SK-N-SH (cell line): ENCODE data around the gene GRK5. TPM values are rescaled to one million over a fixed set of nuclear protein-coding genes. Genes with fewer than 3 reads are reported as not detected.

ENCODE experiments used
- CTCF ChIA-PET: fragments of 300-600, 350-600 bp; formaldehyde crosslinking; extraction: SDS; loops from one replicate; lab custom pipeline; 2021; lab: Yijun Ruan, JAX
- POLR2A ChIA-PET: fragments of 350-600 bp; sonication (Branson Sonifier 250); formaldehyde crosslinking; extraction: SDS; loops from one replicate; lab custom pipeline; 2020; ENCODE audit warnings: antibody characterized with exemption, inconsistent platforms; lab: Yijun Ruan, JAX
- DNase-seq: peaks from one replicate; pipeline ENCODE4 v3.0.0; 2012
- H2AFZ ChIP-seq: fragments of 200-600 bp; sonication (generic); 2 replicates; pipeline ENCODE4 v1.8.1; 2016; ENCODE audit warnings: antibody characterized with exemption, mild to moderate bottlenecking, low read depth
- H3F3A ChIP-seq: fragments of 200-600 bp; sonication (generic); replicated peaks from 2 replicates; pipeline ENCODE3; 2016; ENCODE audit warnings: antibody characterized with exemption, mild to moderate bottlenecking; ENCODE audit not compliant: insufficient read depth
- H3K27ac ChIP-seq, 2 experiments: fragments of 200-500 bp in 1 of 2; fragments of 200-600 bp in 1 of 2; sonication (Bioruptor generic) in 1 of 2; sonication (generic), shearing (Covaris generic) in 1 of 2; 2 replicates each; pipeline versions ENCODE4 v1.5.1 to v1.6.1; 2014 to 2016; ENCODE audit warnings: low read depth in 2 of 2, inconsistent platforms in 1 of 2, low read length in 1 of 2, mild to moderate bottlenecking in 1 of 2, mixed read lengths in 1 of 2
- H3K27me3 ChIP-seq: fragments of 200-600 bp; sonication (generic), shearing (Covaris generic); 2 replicates; pipeline ENCODE4 v1.6.1; 2016; ENCODE audit warnings: mixed run types; ENCODE audit not compliant: insufficient read depth
- H3K36me3 ChIP-seq, 2 experiments: fragments of 200-500 bp in 1 of 2; fragments of 200-600 bp in 1 of 2; sonication (Bioruptor generic) in 1 of 2; sonication (generic) in 1 of 2; replicated peaks in 1 of 2; 2 replicates each; pipeline versions ENCODE3 to v1.5.1; 2014 to 2016; ENCODE audit warnings: low read length in 1 of 2, mild to moderate bottlenecking in 1 of 2; ENCODE audit not compliant: insufficient read depth in 2 of 2, control insufficient read depth in 1 of 2
- H3K4me1 ChIP-seq, 2 experiments: fragments of 200-500 bp in 1 of 2; fragments of 200-600 bp in 1 of 2; sonication (Bioruptor generic) in 1 of 2; sonication (generic), shearing (Covaris generic) in 1 of 2; 2 replicates each; pipeline versions ENCODE4 v1.5.1 to v1.6.1; 2014 to 2016; ENCODE audit warnings: low read depth in 1 of 2, low read length in 1 of 2, mixed run types in 1 of 2; ENCODE audit not compliant: insufficient read depth in 2 of 2, control insufficient read depth in 1 of 2
- H3K4me2 ChIP-seq: fragments of 200-600 bp; sonication (generic), shearing (Covaris generic); 2 replicates; pipeline ENCODE4 v1.6.1; 2017; ENCODE audit warnings: mixed run types
- H3K4me3 ChIP-seq, 2 experiments: fragments of 200-500 bp in 1 of 2; fragments of 200-600 bp in 1 of 2; sonication (Bioruptor generic) in 1 of 2; sonication (generic), shearing (Covaris generic) in 1 of 2; 2 replicates each; pipeline versions ENCODE4 v1.5.1 to v1.8.1; 2014 to 2016; ENCODE audit warnings: low read depth in 2 of 2, inconsistent platforms in 1 of 2, low read length in 1 of 2, mild to moderate bottlenecking in 1 of 2, mixed read lengths in 1 of 2, moderate library complexity in 1 of 2
- H3K79me2 ChIP-seq: fragments of 200-600 bp; sonication (generic); 2 replicates; pipeline ENCODE4 v1.8.1; 2017; ENCODE audit warnings: mild to moderate bottlenecking; ENCODE audit not compliant: insufficient read depth
- H3K9ac ChIP-seq: fragments of 200-600 bp; sonication (generic); 2 replicates; pipeline ENCODE4 v1.6.1; 2017; ENCODE audit warnings: mixed run types
- H3K9me2 ChIP-seq: fragments of 200-600 bp; sonication (generic); 2 replicates; pipeline ENCODE4 v1.6.1; 2017; ENCODE audit warnings: mixed run types
- H3K9me3 ChIP-seq: fragments of 200-600 bp; sonication (generic); 2 replicates; pipeline ENCODE4 v1.6.1; 2017; ENCODE audit warnings: mixed run types, mild to moderate bottlenecking, moderate library complexity
- H4K20me1 ChIP-seq: fragments of 200-600 bp; sonication (generic); 2 replicates; pipeline ENCODE4 v1.6.1; 2017; ENCODE audit warnings: mild to moderate bottlenecking, mixed run types; ENCODE audit not compliant: insufficient read depth
- EP300 ChIP-seq, 2 experiments: IDR thresholded peaks; 2 replicates each; pipeline versions ENCODE4 v1.4.0 to v1.6.1; 2012; ENCODE audit warnings: borderline replicate concordance in 1 of 2, low read depth in 1 of 2, low read length in 1 of 2
- EZH2phosphoT487 ChIP-seq: fragments of 200-600 bp; sonication (generic); IDR thresholded peaks from 2 replicates; pipeline ENCODE4 v1.6.1; 2017; ENCODE audit warnings: low read depth, mixed run types, mild to moderate bottlenecking, antibody characterized with exemption, moderate library complexity, borderline replicate concordance
- FOSL2 ChIP-seq: IDR thresholded peaks from 2 replicates; pipeline ENCODE4 v1.4.0; 2012; ENCODE audit warnings: low read depth, mild to moderate bottlenecking, moderate library complexity, borderline replicate concordance
- FOXJ3 ChIP-seq: sonication (generic); formaldehyde crosslinking; IDR thresholded peaks from 2 replicates; pipeline ENCODE4 v1.5.1; 2020; ENCODE audit warnings: mild to moderate bottlenecking, missing genetic modification reagents
- FOXM1 ChIP-seq: IDR thresholded peaks from 2 replicates; pipeline ENCODE4 v1.4.0; 2012; ENCODE audit warnings: low read depth, mild to moderate bottlenecking
- GATA2 ChIP-seq: sonication (generic); formaldehyde crosslinking; IDR thresholded peaks from 2 replicates; pipeline ENCODE4 v1.5.0; 2020; ENCODE audit warnings: mild to moderate bottlenecking, missing genetic modification reagents
- IRF3 ChIP-seq: fragments of 150-350 bp; IDR thresholded peaks from 2 replicates; pipeline ENCODE4 v1.6.1; 2016; ENCODE audit warnings: mild to moderate bottlenecking, low read depth, low read length
- JUND ChIP-seq: IDR thresholded peaks from 2 replicates; pipeline ENCODE4 v1.4.0; 2012
- MAX ChIP-seq: IDR thresholded peaks from 2 replicates; pipeline ENCODE4 v1.4.0; 2012; ENCODE audit warnings: low read depth
- POLR2AphosphoS5 ChIP-seq: IDR thresholded peaks from 2 replicates; pipeline ENCODE4 v1.6.1; 2012; ENCODE audit warnings: low read depth, low read length
- RAD21 ChIP-seq: IDR thresholded peaks from 2 replicates; pipeline ENCODE4 v1.6.1; 2012; ENCODE audit warnings: mild to moderate bottlenecking, low read length
- RFX5 ChIP-seq: IDR thresholded peaks from 2 replicates; pipeline ENCODE4 v1.6.1; 2012; ENCODE audit warnings: mild to moderate bottlenecking, improper control_type of control experiment, low read length
- SIN3A ChIP-seq: IDR thresholded peaks from 2 replicates; pipeline ENCODE4 v1.6.1; 2012; ENCODE audit warnings: low read depth, mild to moderate bottlenecking, low read length, moderate library complexity, borderline replicate concordance
- SMC3 ChIP-seq: IDR thresholded peaks from 2 replicates; pipeline ENCODE4 v1.6.1; 2012; ENCODE audit warnings: low read depth, low read length, improper control_type of control experiment
- TAF1 ChIP-seq: IDR thresholded peaks from 2 replicates; pipeline ENCODE4 v1.6.1; 2012; ENCODE audit warnings: low read depth, mild to moderate bottlenecking, low read length, moderate library complexity, borderline replicate concordance
- TCF12 ChIP-seq: IDR thresholded peaks from 2 replicates; pipeline ENCODE4 v1.4.0; 2012
- USF1 ChIP-seq: IDR thresholded peaks from 2 replicates; pipeline ENCODE4 v1.4.0; 2012; ENCODE audit warnings: low read depth, borderline replicate concordance
- YY1 ChIP-seq: IDR thresholded peaks from 2 replicates; pipeline ENCODE4 v1.4.0; 2012; ENCODE audit warnings: low read depth, mild to moderate bottlenecking
- WGBS: methylation state at CpG from one replicate; pipeline ENCODE4 v1.1.6; 2017; ENCODE audit warnings: low lambda C conversion rate; 5-methylcytosine and 5-hydroxymethylcytosine counted together
- polyA plus RNA-seq, 3 experiments: library from polyadenylated mRNA; depleted of rRNA; stranded (reverse); fragments of >200 nt; gene quantifications; 2 replicates each; pipeline ENCODE4 v1.2.3, GENCODE V29; 2012

GRK5 gene
- polyA plus RNA-seq, 1 of the 3 experiments (the other 2 are of a cell fraction), result 12.1 TPM

GRCh38 chr10:119452396-119452795 is 245.0 kb downstream of the GRK5 start:
- Histone ChIP-seq H3K9me3 (no peaks in the 10 kb centered on the region), H3K27ac (no peak overlapping the region), H3K36me3 (peaks cover 0 to 9% of the 10 kb centered on the region in 2 experiments), H3K9ac (no peak overlapping the region), H3K4me3 (no peak overlapping the region), H3K9me2 (no peaks in the 10 kb centered on the region), H3F3A (no peaks in the 10 kb centered on the region), H4K20me1 (no peaks in the 10 kb centered on the region), H3K79me2 (no peaks in the 10 kb centered on the region), H3K27me3 (no peaks in the 10 kb centered on the region), H2AFZ (no peak overlapping the region), H3K4me2 (no peak overlapping the region), H3K4me1 (peaks cover 0 to 10% of the 10 kb centered on the region in 2 experiments; a peak in 1 of 4 replicates)
- no peak for DNase-seq
- CTCF ChIA-PET, result interaction anchor here (19.8 kb wide), 1 partner anchor 248 kb away, joined by 505 read pairs; the partner anchor contains the start of gene GRK5
- POLR2A ChIA-PET, result no interaction called here
- 97% methylated on average over 10 of the region's 14 CpGs for WGBS
- TF ChIP-seq GATA2 (CRISPR knock-in tag), result no peak
- TF ChIP-seq USF1, result no peak
- no peak for TF ChIP-seq RFX5
- TF ChIP-seq YY1, result no peak
- TF ChIP-seq POLR2AphosphoS5, result no peak
- TF ChIP-seq JUND, result no peak
- no peak for TF ChIP-seq EP300 (IDR thresholded peaks at IDR 0.05; ENCODE audit: borderline replicate concordance in 1 of 2, low read depth in 1 of 2, low read length in 1 of 2)
- TF ChIP-seq TAF1, result no peak
- no peak for TF ChIP-seq TCF12
- no peak for TF ChIP-seq SIN3A
- no peak for TF ChIP-seq EZH2phosphoT487
- no peak for TF ChIP-seq MAX

GRCh38 chr10:119453313-119453712 is 245.9 kb downstream of the GRK5 start:
- Histone ChIP-seq H3F3A (no peaks in the 10 kb centered on the region), H3K4me1 (peaks cover 0 to 10% of the 10 kb centered on the region in 2 experiments; a peak in 1 of 4 replicates), H3K4me3 (no peak overlapping the region), H3K9ac (no peak overlapping the region), H4K20me1 (no peaks in the 10 kb centered on the region), H3K4me2 (no peak overlapping the region), H3K9me3 (no peaks in the 10 kb centered on the region), H2AFZ (no peak overlapping the region), H3K27ac (no peak overlapping the region; a peak in 1 of 4 replicates), H3K79me2 (no peaks in the 10 kb centered on the region), H3K36me3 (peaks cover 0 to 7% of the 10 kb centered on the region in 2 experiments), H3K9me2 (no peaks in the 10 kb centered on the region), H3K27me3 (no peaks in the 10 kb centered on the region)
- POLR2A ChIA-PET, result no interaction called here
- no peak for DNase-seq
- CTCF ChIA-PET, result interaction anchor here (1.1 to 19.8 kb wide), 3 partner anchors 8 to 249 kb away, joined by 3 to 505 read pairs (median 5); partner anchors contain the start of genes GRK5 and RGS10
- WGBS, result 93% methylated on average over 4 of the region's 11 CpGs
- TF ChIP-seq FOSL2 (no peak), FOXM1 (no peak), RAD21 (no peak), TAF1 (no peak), FOXJ3 (CRISPR knock-in tag) (no peak), SMC3 (no peak), IRF3 (no peak)
